Cardiac muscle cell (in vitro differentiated cells and primary cell): ENCODE data around the gene DUSP7. TPM values are rescaled to one million over a fixed set of nuclear protein-coding genes. Genes with fewer than 3 reads are reported as not detected.
A peak's percentile ranks its signal among the peaks of the same experiment; 100 is the strongest.

ENCODE experiments used
- DNase-seq, 2 donors: peaks; one replicate each; pipeline versions ENCODE4 v3.0.0 to v3.0.0-alpha.2; 2010 to 2017; ENCODE audit warnings: low read depth in 1 of 2, low spot score in 1 of 2
- H3K27ac ChIP-seq: fragments of 200-600 bp; sonication (generic); 2 replicates; pipeline ENCODE4 v1.5.1; 2016
- H3K27me3 ChIP-seq: fragments of 200-600 bp; sonication (generic); 2 replicates; pipeline ENCODE4 v1.6.0; 2016; ENCODE audit warnings: control low read depth
- H3K36me3 ChIP-seq: fragments of 200-600 bp; sonication (generic); 2 replicates; pipeline ENCODE4 v1.5.1; 2016; ENCODE audit warnings: control low read depth
- H3K4me1 ChIP-seq: fragments of 200-600 bp; sonication (generic); 2 replicates; pipeline ENCODE4 v1.8.1; 2017; ENCODE audit warnings: low read depth, mild to moderate bottlenecking, mixed run types
- H3K4me3 ChIP-seq: fragments of 200-600 bp; sonication (generic); 2 replicates; pipeline ENCODE4 v1.5.1; 2016; ENCODE audit warnings: mild to moderate bottlenecking
- H3K9me3 ChIP-seq: fragments of 200-600 bp; sonication (generic); 2 replicates; pipeline ENCODE4 v1.5.1; 2017; ENCODE audit warnings: low read depth, mild to moderate bottlenecking, control low read depth
- CTCF ChIP-seq: IDR thresholded peaks from 2 replicates; pipeline ENCODE4 v1.5.1; 2012; ENCODE audit warnings: low read depth, mild to moderate bottlenecking, low read length
- polyA plus RNA-seq: library from polyadenylated mRNA; unstranded; fragments of >200 nt; fragmentation: Nextera tagmentation; extraction: Ambion mirVana; gene quantifications from 2 replicates; pipeline ENCODE4 v1.2.1, GENCODE V29; 2016
- total RNA-seq: library from RNA; depleted of rRNA; stranded (reverse); fragments of >200 nt; gene quantifications from 2 replicates; pipeline ENCODE4 v1.2.3, GENCODE V29; 2016

The DUSP7 gene
- total and polyA plus RNA-seq, 2 experiments from 2014 or later, result 7.1 to 39.5 TPM

- no peak for DNase-seq
- Histone ChIP-seq H3K36me3 (no peaks in the 10 kb centered on the region), H3K4me1 (peaks cover 17% of the 10 kb centered on the region), H3K9me3 (no peaks in the 10 kb centered on the region), H3K27ac (no peak overlapping the region), H3K27me3 (no peaks in the 10 kb centered on the region), H3K4me3 (no peak overlapping the region)
- TF ChIP-seq CTCF, result no peak
Observed at GRCh38 chr3:52040600-52040999, 15.8 kb downstream of the DUSP7 start.

DNA sequence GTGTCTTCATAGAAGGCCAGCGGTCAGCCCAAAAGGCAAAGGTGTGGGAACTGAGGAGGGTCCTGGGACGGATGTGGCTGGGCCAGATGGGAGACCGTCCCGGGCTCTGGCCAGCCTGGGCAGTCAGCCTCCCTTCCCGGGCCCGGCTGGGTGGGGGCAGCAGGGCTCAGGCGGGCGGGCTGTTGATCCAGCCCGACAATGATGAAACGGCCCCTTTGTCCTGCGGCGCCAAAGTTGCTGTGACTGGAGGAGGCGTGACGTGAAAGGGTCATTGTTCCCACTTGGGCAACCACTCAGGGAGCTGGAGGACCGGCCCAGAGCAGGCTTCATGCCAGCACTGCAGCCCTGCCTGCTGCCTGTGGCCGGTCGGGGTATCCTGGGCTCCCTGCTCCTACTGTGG is 16.5 kb downstream of the DUSP7 start:
- Histone ChIP-seq H3K4me1 (peaks cover 11% of the 10 kb centered on the region), H3K9me3 (no peaks in the 10 kb centered on the region), H3K27me3 (no peaks in the 10 kb centered on the region), H3K36me3 (no peaks in the 10 kb centered on the region), H3K4me3 (no peak overlapping the region), H3K27ac (no peak overlapping the region)
- TF ChIP-seq CTCF, result no peak
- DNase-seq, result peak in 1 of 2 donors; percentile 67

- no peaks in the 10 kb centered on the region for H3K27me3 ChIP-seq
- no peak for TF ChIP-seq CTCF
- H3K4me1 ChIP-seq, result peaks cover 11% of the 10 kb centered on the region
- no peak overlapping the region for H3K27ac ChIP-seq
- no peaks in the 10 kb centered on the region for H3K9me3 ChIP-seq
- H3K4me3 ChIP-seq, result no peak overlapping the region
- no peak for DNase-seq
- no peaks in the 10 kb centered on the region for H3K36me3 ChIP-seq
Observed at GRCh38 chr3:52039426-52039825, 16.9 kb downstream of the DUSP7 start.

DNA sequence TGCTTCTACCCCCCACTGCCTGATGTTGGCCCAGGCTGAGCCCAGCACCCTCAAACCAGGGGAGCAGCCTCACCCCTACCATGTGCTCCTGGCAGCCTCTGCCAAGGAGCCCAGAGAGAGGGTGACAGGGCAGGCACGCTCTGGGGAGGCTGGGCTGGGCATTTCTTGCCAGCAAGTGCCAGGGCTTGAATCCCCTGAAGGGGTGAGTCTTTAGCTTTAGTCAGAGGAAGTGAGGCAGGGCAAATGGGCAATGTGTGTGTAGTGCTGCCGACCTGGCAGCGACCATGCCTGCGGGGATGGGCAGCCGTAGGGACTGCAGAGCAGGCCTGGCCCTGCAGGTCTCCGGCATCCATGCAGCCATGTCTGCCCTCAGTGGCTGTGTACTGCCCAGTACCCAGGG is 18.1 kb downstream of the DUSP7 start:
- no peak overlapping the region for H3K4me3 ChIP-seq
- no peak for DNase-seq
- H3K27ac ChIP-seq, result no peak overlapping the region
- no peaks in the 10 kb centered on the region for H3K27me3 ChIP-seq
- TF ChIP-seq CTCF, result no peak
- H3K36me3 ChIP-seq, result no peaks in the 10 kb centered on the region
- peaks cover 12% of the 10 kb centered on the region for H3K4me1 ChIP-seq
- H3K9me3 ChIP-seq, result no peaks in the 10 kb centered on the region

GRCh38 chr3:52037291-52037690 is 19.1 kb downstream of the DUSP7 start:
- Histone ChIP-seq H3K27ac (no peak overlapping the region), H3K36me3 (no peaks in the 10 kb centered on the region), H3K27me3 (no peaks in the 10 kb centered on the region), H3K4me1 (peaks cover 19% of the 10 kb centered on the region), H3K4me3 (no peak overlapping the region), H3K9me3 (no peaks in the 10 kb centered on the region)
- TF ChIP-seq CTCF, result no peak
- no peak for DNase-seq

- DNase-seq, result peak in 1 of 2 donors; percentile 58
- no peak for TF ChIP-seq CTCF
- Histone ChIP-seq H3K36me3 (no peaks in the 10 kb centered on the region), H3K27ac (no peak overlapping the region), H3K4me3 (no peak overlapping the region), H3K9me3 (no peaks in the 10 kb centered on the region), H3K27me3 (no peaks in the 10 kb centered on the region), H3K4me1 (peaks cover 19% of the 10 kb centered on the region)
Observed at GRCh38 chr3:52036829-52037228, 19.5 kb downstream of the DUSP7 start.
